Measurements from ENCODE around the gene NSRP1. TPM values are rescaled to one million over a fixed set of nuclear protein-coding genes. Genes with fewer than 3 reads are reported as not detected.
"Not testable (repeated sequence)": the region's sequence is repeated elsewhere in the genome, so short reads cannot be mapped to it uniquely, and the experiment has no call there.

The NSRP1 gene
- total RNA-seq, 1 donor from 2014 or later = 25.3 TPM

DNA sequence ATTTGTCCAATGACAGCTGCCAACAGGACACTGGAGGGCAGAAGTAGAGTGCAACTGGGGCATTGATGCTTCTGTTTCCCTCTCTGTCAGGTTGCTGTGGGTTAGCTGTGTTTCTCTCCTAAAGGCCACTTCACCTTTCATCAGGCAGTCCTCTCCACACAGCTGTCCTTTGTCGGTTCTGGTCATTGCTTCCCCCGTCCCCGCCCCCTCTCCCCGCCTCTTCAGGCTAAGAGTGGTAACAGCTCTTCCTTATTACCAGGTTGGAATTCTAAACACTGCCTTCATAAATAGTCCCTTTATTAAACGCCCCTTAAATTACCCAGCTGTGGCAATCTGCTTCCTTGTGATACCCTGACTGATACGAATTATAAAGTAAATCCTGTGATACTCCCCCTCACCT, 31.8 kb upstream of the NSRP1 start:
- Mint-ChIP-seq H3K27ac (no peak overlapping the region), H3K36me3 (ENCODE audit: insufficient read depth) (no peaks in the 10 kb centered on the region), H3K4me1 (ENCODE audit: low read depth) (no peaks in the 10 kb centered on the region), H3K9me3 (ENCODE audit: low read depth) (no peaks in the 10 kb centered on the region), H3K27me3 (peaks cover 16% of the 10 kb centered on the region), H3K4me3 (ENCODE audit: low read depth) (no peak overlapping the region)
- DNase-seq (ENCODE audit: low spot score, unreplicated experiment) = no peak
- TF ChIP-seq, protein P1, sequence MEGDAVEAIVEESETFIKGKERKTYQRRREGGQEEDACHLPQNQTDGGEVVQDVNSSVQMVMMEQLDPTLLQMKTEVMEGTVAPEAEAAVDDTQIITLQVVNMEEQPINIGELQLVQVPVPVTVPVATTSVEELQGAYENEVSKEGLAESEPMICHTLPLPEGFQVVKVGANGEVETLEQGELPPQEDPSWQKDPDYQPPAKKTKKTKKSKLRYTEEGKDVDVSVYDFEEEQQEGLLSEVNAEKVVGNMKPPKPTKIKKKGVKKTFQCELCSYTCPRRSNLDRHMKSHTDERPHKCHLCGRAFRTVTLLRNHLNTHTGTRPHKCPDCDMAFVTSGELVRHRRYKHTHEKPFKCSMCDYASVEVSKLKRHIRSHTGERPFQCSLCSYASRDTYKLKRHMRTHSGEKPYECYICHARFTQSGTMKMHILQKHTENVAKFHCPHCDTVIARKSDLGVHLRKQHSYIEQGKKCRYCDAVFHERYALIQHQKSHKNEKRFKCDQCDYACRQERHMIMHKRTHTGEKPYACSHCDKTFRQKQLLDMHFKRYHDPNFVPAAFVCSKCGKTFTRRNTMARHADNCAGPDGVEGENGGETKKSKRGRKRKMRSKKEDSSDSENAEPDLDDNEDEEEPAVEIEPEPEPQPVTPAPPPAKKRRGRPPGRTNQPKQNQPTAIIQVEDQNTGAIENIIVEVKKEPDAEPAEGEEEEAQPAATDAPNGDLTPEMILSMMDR (IDR thresholded peaks at IDR 0.05; ENCODE audit: unreplicated experiment) = no peak

DNA sequence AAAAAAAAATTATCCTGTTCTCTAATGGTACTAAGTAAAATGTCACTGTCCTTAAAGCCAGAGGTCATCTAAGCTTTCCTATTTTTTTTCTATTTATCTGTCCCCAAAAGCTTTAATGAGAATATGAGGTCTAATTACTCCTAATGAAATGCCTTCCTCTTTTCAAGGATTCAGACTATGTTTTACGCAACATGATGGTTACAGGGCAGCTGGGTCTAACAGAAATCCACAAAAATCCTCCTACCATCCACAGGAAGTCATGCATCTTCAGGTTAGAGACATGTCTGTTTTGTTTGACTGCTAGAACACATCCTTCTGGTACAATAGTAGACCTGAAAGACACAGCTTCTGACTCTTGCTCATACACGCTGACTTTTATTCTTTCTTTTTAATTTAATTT, 29.7 kb upstream of the NSRP1 start:
- no peak for DNase-seq (ENCODE audit: low spot score, unreplicated experiment)
- Mint-ChIP-seq H3K4me3 (ENCODE audit: low read depth) (no peak overlapping the region), H3K9me3 (ENCODE audit: low read depth) (no peaks in the 10 kb centered on the region), H3K27ac (no peak overlapping the region), H3K4me1 (ENCODE audit: low read depth) (no peaks in the 10 kb centered on the region), H3K36me3 (ENCODE audit: insufficient read depth) (no peaks in the 10 kb centered on the region), H3K27me3 (peaks cover 27% of the 10 kb centered on the region)
- TF ChIP-seq, protein P1 (IDR thresholded peaks at IDR 0.05; ENCODE audit: unreplicated experiment) = no peak

DNA sequence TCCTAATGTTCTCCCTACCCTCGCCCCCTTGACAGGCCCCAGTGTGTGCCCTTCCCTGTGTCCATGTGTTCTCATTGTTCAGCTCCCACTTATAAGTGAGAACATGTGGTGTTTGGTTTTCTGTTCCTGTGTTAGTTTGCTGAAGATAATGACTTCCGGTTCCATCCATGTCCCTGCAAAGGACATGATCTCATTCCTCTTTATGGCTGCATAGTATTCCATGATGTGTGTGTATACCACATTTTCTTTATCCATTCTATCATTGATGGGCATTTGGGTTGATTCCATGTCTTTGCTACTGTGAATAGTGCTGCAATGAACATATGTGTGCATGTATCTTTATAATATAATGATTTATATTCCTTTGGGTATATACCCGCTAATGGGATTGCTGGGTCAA, 29.2 kb upstream of the NSRP1 start:
- not testable (repeated sequence) for H3K4me3 Mint-ChIP-seq (ENCODE audit: low read depth); H3K36me3 Mint-ChIP-seq (ENCODE audit: insufficient read depth); DNase-seq (ENCODE audit: low spot score, unreplicated experiment); H3K27ac Mint-ChIP-seq; H3K9me3 Mint-ChIP-seq (ENCODE audit: low read depth); H3K4me1 Mint-ChIP-seq (ENCODE audit: low read depth)
- H3K27me3 Mint-ChIP-seq = peaks cover 29% of the 10 kb centered on the region

DNA sequence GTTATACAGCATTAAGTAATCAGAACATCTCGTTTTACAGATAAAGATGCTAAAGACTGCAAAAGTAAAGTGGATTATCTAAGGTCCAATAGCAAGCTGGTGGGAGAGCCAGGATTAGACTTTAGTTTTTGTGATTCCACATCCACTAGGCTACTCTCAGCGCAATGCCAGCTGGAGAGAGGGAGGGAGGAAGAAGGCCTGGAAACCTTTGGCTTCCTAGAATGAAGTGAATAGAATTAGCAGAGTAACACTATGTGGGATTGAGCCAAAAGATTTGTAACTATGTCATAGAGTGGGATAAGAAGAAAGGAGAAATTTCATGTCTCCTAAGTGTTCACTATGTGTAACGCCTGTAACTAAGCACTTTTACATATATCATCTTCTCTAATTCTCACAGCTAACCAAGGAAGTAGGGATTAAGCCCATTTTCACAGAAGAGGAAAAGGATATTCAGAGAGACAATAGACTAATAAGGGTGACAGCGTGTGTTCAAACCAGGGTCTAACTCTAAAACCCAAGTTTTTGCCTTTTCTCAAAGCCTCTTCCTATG, 25.4 kb upstream of the NSRP1 start:
- H3K9me3 Mint-ChIP-seq (ENCODE audit: low read depth) = no peaks in the 10 kb centered on the region
- peaks cover 39% of the 10 kb centered on the region for H3K27me3 Mint-ChIP-seq
- no peaks in the 10 kb centered on the region for H3K36me3 Mint-ChIP-seq (ENCODE audit: insufficient read depth)
- no peak overlapping the region for H3K4me3 Mint-ChIP-seq (ENCODE audit: low read depth)
- H3K27ac Mint-ChIP-seq = no peak overlapping the region
- TF ChIP-seq, protein P1 (IDR thresholded peaks at IDR 0.05; ENCODE audit: unreplicated experiment) = no peak
- DNase-seq (ENCODE audit: low spot score, unreplicated experiment) = no peak
- peaks cover 1% of the 10 kb centered on the region for H3K4me1 Mint-ChIP-seq (ENCODE audit: low read depth)

DNA sequence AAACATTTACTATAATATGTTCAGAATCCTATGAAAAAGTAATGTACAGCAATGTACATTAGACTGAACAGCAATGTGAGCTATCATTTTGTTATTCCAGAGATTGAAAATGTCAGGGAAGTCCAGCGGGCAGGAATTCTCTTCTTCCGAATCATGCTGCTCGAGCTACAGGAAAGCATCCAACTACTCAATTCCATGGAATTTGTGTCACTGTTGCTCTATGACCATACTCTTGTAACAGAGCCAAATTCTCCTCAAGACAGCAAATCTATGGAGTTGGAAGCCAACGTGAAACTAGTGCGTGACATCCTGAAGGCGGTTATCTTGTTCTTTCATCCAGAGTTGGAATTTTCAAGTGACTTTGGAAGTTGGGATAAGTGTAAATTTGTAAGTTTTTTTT, 24.8 kb upstream of the NSRP1 start:
- no peaks in the 10 kb centered on the region for H3K36me3 Mint-ChIP-seq (ENCODE audit: insufficient read depth)
- H3K4me1 Mint-ChIP-seq (ENCODE audit: low read depth) = peaks cover 1% of the 10 kb centered on the region
- no peaks in the 10 kb centered on the region for H3K9me3 Mint-ChIP-seq (ENCODE audit: low read depth)
- no peak overlapping the region for H3K27ac Mint-ChIP-seq
- H3K4me3 Mint-ChIP-seq (ENCODE audit: low read depth) = no peak overlapping the region
- no peak for DNase-seq (ENCODE audit: low spot score, unreplicated experiment)
- peaks cover 39% of the 10 kb centered on the region for H3K27me3 Mint-ChIP-seq
- TF ChIP-seq, protein P1 (IDR thresholded peaks at IDR 0.05; ENCODE audit: unreplicated experiment) = no peak

DNA sequence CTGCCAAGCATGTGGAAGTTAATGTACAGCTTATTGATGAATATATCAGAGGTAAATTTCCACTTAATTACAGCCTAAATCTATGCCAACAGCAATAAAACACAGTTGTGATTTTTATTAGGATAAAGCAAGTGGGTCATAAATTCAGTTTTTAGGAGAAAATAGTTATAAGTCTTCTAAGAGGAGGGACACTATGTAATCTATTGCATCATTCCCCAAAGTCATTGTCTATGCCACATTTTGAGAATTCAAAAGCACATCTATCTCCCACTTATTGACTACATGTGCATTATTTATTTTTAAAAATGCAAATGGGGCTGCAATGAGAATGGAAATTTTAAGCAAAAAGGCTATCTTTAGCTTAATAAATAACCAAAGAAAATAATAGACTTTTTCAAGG, 23.7 kb upstream of the NSRP1 start:
- no peak overlapping the region for H3K4me3 Mint-ChIP-seq (ENCODE audit: low read depth)
- H3K4me1 Mint-ChIP-seq (ENCODE audit: low read depth) = peaks cover 1% of the 10 kb centered on the region
- H3K27ac Mint-ChIP-seq = no peak overlapping the region
- H3K27me3 Mint-ChIP-seq = peaks cover 39% of the 10 kb centered on the region
- H3K36me3 Mint-ChIP-seq (ENCODE audit: insufficient read depth) = no peaks in the 10 kb centered on the region
- no peak for DNase-seq (ENCODE audit: low spot score, unreplicated experiment)
- H3K9me3 Mint-ChIP-seq (ENCODE audit: low read depth) = no peaks in the 10 kb centered on the region
- TF ChIP-seq, protein P1 (IDR thresholded peaks at IDR 0.05; ENCODE audit: unreplicated experiment) = no peak

All from progenitor cell of endocrine pancreas (in vitro differentiated cells).